ENCODE measurements around the gene KCNS3.

GRCh38 chr2:17965196-17965595, 86.7 kb downstream of the KCNS3 start:
- no peak for TF ChIP-seq SPI1 (IDR thresholded peaks at IDR 0.05; ENCODE audit: low read depth, low read length)
- TF ChIP-seq PAX5 (IDR thresholded peaks at IDR 0.05; ENCODE audit: insufficient read depth, low read length, severe bottlenecking) = no peak
- TF ChIP-seq POLR2AphosphoS5 (IDR thresholded peaks at IDR 0.05; ENCODE audit: low read depth, low read length) = no peak
- no peak for TF ChIP-seq POLR2A (IDR thresholded peaks at IDR 0.05; ENCODE audit: low read depth, low read length)

All from GM12891 (cell line).